Measurements from ENCODE around the gene MYADML2.

Gene MYADML2

GRCh38 chr17:81895400-81895799 is 51.6 kb downstream of the MYADML2 start:
- no peak for DNase-seq

DNA sequence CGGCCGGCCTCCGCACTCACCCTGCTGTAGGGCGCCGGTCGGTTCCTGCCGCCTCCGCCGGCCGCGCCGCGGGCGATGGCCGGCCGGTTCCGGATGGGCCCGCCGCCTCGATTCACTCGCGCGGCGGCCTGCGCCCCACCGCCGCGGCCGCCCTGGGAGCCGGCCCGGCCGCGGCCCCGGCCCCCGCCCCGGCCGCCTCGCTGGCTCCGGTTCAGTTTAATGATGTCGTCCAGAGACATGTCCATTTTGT is 55.8 kb downstream of the MYADML2 start:
- DNase-seq: no peak

GRCh38 chr17:81890447-81891302 is 56.4 kb downstream of the MYADML2 start:
- no peak for DNase-seq
